ENCODE data around the gene NFAT5.

GRCh38 chr16:69554495-69554894 lies 11.3 kb upstream of the NFAT5 start:
- no peak for TF ChIP-seq CTCF (conservative IDR thresholded peaks at IDR 0.05; ENCODE audit: low read depth, low read length)
- no peak for TF ChIP-seq EZH2 (IDR thresholded peaks at IDR 0.05; ENCODE audit: borderline replicate concordance, low read depth, low read length, poor library complexity, severe bottlenecking)

Data from A673 (cell line).